HG02610 (cell line): Measurements from ENCODE around the gene SLC25A33.
"Not testable (repeated sequence)": the region's sequence is repeated elsewhere in the genome, so short reads cannot be mapped to it uniquely, and the experiment has no call there.

Source experiments
- ATAC-seq: cut with Tn5 transposase; IDR thresholded peaks from one replicate; pipeline ENCODE4 v1.9.1; 2021; ENCODE audit warnings: mild to moderate bottlenecking, moderate library complexity; ENCODE audit not compliant: unreplicated experiment

The SLC25A33 gene

GRCh38 chr1:9618909-9619679 is 79.8 kb downstream of the SLC25A33 start:
- ATAC-seq: no peak

- ATAC-seq: no peak
Measured at GRCh38 chr1:9621032-9621431, 81.8 kb downstream of the SLC25A33 start.

DNA sequence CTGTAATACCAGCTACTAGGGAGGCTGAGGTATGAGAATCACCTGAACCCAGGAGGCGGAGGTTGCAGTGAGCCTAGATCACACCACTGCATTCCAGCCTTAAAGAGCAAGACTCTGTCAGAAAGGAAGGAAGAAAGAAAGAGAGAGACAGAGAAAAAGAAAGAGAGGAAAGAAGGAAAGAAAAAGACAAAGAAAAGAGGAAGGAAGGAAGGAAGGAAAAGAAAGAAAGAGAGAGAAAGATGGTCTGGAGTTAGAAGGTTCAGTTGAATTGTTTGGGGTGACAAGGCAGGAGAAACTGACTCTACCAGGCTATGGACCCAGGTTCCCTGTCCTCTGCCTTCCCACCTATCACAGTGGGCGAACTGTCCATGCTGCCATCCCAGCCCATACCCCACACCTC is 84.8 kb downstream of the SLC25A33 start:
- ATAC-seq: no peak

DNA sequence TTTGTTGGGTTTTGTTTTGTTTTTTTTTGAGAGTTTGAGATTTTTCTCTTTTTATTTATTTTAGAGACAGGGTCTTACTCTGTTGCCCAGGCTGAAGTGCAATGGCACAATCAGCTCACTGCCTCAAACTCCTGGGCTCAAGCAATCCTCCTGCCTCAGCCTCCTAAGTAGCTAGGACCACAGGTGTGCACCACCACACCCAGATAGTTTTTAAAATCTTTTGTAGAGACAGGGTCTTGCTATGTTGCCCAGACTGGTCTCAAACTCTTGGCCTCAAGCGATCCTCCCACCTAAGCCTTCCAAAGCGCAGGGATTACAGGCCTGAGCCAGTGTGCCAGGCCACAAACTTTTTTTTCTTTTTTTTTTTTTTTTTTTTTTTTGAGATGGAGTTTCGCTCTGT is 85.8 kb downstream of the SLC25A33 start:
- not testable (repeated sequence) for ATAC-seq

DNA sequence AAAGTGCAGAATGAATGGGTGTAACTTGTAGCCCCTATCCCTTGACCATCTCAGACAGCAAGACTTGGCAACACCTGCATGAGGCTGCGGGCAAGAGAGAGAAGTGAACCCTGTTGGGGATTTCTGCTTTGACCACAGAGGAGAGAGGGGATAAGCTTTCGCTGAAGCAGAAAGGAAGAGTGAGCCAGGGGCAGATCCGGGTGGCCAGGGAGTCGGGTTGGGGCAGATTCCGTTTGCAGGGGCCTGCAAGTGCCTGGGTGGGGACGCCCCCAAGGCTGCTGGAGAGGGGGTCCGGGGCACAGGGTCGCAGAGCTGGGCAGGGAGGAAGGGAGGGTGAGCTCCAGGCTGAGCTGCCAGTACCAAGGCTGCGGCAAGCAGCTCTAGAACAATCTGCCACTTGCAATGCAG is 86.9 kb downstream of the SLC25A33 start:
- ATAC-seq: peak; percentile 38

DNA sequence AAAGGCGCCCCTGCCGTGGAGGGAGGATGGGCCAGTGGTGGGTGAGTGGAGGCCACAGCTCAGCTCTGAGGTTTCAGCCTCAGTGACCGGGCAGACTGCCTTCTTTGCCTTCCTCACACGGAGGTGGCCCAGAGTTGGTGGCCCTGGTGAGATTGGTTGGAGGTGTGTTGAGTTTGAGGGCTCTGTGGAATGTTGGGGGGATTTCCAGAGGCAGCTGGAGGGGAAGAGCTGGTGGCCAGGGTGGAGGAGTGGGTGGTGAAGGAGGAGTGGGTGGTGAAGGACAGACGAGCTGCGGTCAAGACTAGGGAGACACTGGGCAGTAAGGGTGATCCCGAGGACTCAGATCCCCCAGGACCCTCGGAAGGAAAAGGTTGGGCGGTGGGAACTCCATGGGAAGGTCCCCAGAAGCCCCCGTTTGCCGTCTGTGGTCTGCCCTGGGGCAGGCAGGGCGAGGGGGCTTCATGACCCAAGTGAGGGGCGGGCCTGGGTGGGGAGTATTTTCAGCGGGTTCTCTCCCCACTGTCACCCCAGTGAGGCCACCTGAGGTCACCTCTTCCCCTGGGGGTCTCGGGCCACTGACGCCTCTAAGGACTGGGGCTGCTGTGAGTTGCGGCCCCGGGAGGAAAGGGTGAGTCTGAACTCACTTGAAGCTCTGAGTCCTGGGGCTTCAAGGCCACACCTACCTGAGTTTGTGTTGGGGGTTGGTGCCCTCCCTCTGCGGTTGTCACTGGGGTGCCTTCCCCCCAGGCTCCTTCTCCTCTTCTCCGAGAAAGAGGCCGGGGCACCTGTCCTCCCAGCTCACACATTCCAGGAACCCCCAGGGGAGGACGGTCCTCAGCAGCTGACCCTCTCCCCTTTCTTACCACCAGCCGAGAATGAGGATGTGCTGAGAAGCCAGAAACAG is 89.5 kb downstream of the SLC25A33 start:
- peak; percentile 33 for ATAC-seq

DNA sequence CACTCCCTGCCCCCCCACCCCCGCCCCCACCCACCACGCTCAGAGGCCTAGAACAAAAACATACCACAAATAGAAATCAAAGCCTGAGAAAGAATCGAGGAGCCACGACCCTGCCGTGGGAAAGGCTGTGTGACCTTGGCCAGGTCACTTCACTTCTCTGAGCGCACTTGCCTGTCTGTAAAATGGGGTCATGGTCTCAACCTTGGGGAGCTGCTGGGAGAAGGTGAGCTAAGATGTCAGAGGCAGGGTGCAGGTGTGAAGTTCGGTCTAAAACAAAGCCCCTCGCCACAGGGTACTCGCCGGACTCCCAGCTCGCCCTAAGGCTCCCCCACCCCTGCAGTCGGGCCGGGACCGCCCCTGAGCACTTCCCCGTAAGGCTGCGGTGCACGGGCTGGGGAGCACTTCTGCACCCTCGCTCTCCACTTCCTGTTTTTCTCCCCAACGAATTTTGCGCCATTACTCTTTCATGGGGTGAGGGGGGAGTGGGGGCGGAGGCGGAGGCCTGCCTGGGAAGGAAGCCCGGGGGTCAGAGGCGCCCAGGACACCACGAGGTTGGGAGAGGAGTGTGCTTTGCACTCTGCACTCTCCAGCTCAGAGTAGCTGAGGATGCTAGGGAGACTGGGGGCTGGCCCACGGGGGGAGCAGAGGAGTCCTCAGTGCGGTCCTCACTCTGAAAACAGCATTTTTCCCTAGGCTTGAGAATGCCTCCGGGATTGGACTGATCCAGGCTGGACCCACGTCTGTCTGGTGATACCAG is 90.4 kb downstream of the SLC25A33 start:
- ATAC-seq: no peak

GRCh38 chr1:9630331-9631111 is 91.3 kb downstream of the SLC25A33 start:
- no peak for ATAC-seq

DNA sequence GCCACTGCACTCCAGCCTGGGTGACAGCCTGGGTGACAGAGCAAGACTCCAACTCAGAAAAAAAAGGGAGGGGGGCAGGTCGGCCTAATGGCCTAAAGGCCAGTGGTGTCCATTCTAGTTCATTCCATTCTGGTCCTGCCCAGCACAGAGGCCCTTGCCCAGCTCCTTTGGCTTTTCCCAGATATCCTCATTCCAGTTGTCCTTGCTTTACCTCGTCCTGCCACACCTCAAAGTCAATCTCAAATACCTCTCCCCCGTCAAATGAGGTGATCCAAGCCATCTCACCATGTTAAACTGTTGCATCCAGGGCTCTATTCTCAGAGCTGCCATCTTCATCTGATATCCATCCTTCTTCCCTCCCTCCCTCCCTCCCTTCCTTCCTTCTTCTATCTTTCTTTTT is 92.3 kb downstream of the SLC25A33 start:
- ATAC-seq: no peak

DNA sequence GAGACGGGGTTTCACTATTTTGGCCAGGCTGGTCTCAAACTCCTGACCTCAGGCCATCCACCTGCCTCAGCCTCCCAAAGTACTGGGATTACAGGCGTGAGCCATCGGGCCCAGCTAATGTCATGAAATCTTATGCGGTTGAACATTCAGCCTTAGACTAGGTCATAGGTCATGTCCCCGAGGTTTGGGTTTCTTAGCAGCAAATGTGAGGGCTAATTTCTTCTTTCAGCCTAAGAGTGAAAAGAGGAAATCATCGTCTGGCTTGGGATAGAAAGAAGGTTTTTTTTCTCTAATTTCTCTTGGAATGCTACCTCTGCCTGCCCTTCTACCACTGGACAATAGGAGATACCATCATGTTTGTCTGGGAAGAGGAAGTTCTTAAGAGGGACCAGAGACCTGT is 94.2 kb downstream of the SLC25A33 start:
- ATAC-seq: no peak

DNA sequence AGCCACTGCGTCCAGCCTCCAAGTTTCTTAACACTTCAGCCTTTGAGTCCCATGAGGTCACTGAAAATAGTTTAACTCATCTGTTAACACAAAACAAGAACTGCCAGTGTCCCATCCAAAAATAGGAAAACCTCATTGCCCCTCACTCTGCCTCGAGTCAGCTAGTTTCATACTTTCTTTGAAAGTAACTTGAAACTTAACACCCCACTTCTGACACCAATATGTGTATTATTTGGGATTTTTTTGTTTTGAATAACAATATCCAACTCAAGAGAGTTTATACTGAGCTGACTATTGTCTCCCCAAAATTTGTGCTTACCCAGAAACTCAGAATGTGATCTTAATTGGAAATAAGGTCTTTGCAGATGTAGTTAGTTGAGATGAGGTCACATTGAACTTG is 95.3 kb downstream of the SLC25A33 start:
- ATAC-seq: no peak
